HG03469 (cell line): ENCODE measurements around the gene LYSMD4.
A peak's percentile ranks its signal among the peaks of the same experiment; 100 is the strongest.

ENCODE experiments used
- ATAC-seq: cut with Tn5 transposase; IDR thresholded peaks from one replicate; pipeline ENCODE4 v1.9.1; 2021; ENCODE audit warnings: mild to moderate bottlenecking, moderate library complexity, moderate number of reproducible peaks; ENCODE audit not compliant: unreplicated experiment

The LYSMD4 gene

GRCh38 chr15:99707473-99708270 lies 25.6 kb downstream of the LYSMD4 start:
- ATAC-seq, result no peak

GRCh38 chr15:99706557-99707303 lies 26.5 kb downstream of the LYSMD4 start:
- no peak for ATAC-seq

- peak; percentile 54 for ATAC-seq
These were observed 28.8 kb downstream of the LYSMD4 start for GRCh38 chr15:99704444-99704838.

GRCh38 chr15:99703603-99704443 lies 29.4 kb downstream of the LYSMD4 start:
- ATAC-seq, result peak; percentile 44

- no peak for ATAC-seq
These were observed 30.2 kb downstream of the LYSMD4 start for GRCh38 chr15:99702895-99703602.

- ATAC-seq, result no peak
These were observed 37.1 kb downstream of the LYSMD4 start for GRCh38 chr15:99696096-99696495.

- ATAC-seq, result no peak
These were observed 40.4 kb downstream of the LYSMD4 start for GRCh38 chr15:99692825-99693224.

GRCh38 chr15:99686290-99686689 lies 46.9 kb downstream of the LYSMD4 start:
- no peak for ATAC-seq

GRCh38 chr15:99683000-99683670 lies 50.1 kb downstream of the LYSMD4 start:
- ATAC-seq, result no peak

GRCh38 chr15:99682455-99682854 lies 50.8 kb downstream of the LYSMD4 start:
- no peak for ATAC-seq

GRCh38 chr15:99681990-99682389 lies 51.2 kb downstream of the LYSMD4 start:
- ATAC-seq, result no peak

GRCh38 chr15:99680276-99680675 lies 53.0 kb downstream of the LYSMD4 start:
- ATAC-seq, result no peak

- no peak for ATAC-seq
These were observed 55.6 kb downstream of the LYSMD4 start for GRCh38 chr15:99677540-99678134.
